ENCODE results near the gene DLGAP4.

DNA sequence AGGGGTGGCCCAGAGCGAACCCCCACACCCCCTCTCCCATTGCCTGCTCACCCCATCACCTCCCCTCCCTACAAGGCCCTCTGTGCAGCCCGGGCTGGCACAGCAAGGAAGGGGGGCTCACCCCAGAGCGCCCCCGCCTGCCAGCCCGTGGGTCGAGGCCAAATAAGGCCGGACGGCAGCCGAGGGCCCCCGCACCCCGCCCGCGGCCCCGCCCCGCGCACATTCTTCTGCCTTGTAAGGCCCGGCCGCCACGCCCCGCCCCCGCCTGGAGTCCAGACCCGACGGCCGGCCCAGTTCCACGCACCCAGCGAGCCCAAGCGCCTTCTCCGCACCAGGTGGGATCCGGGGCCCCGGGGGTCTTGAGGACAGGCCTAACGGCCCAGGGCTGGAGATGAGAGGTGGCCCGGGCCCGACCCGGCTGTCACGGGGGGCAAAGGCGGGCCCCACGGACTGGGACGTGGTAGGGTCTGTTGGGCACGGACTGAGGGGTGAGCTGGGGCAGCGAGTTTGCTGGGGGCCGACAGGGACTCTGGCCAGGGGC is 235.2 kb downstream of the DLGAP4 start, which contains the start of gene MYL9:
- TF ChIP-seq, protein P1, sequence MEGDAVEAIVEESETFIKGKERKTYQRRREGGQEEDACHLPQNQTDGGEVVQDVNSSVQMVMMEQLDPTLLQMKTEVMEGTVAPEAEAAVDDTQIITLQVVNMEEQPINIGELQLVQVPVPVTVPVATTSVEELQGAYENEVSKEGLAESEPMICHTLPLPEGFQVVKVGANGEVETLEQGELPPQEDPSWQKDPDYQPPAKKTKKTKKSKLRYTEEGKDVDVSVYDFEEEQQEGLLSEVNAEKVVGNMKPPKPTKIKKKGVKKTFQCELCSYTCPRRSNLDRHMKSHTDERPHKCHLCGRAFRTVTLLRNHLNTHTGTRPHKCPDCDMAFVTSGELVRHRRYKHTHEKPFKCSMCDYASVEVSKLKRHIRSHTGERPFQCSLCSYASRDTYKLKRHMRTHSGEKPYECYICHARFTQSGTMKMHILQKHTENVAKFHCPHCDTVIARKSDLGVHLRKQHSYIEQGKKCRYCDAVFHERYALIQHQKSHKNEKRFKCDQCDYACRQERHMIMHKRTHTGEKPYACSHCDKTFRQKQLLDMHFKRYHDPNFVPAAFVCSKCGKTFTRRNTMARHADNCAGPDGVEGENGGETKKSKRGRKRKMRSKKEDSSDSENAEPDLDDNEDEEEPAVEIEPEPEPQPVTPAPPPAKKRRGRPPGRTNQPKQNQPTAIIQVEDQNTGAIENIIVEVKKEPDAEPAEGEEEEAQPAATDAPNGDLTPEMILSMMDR (IDR thresholded peaks at IDR 0.05; ENCODE audit: low read depth, low read length, poor library complexity, severe bottlenecking): no peak
- no peak for TF ChIP-seq EZH2phosphoT487 (IDR thresholded peaks at IDR 0.05; ENCODE audit: borderline replicate concordance, low read length)

Measured in DOHH2 (cell line).